Measurements from ENCODE around the gene TRHDE.
A peak's percentile ranks its signal among the peaks of the same experiment; 100 is the strongest.

Gene TRHDE

DNA sequence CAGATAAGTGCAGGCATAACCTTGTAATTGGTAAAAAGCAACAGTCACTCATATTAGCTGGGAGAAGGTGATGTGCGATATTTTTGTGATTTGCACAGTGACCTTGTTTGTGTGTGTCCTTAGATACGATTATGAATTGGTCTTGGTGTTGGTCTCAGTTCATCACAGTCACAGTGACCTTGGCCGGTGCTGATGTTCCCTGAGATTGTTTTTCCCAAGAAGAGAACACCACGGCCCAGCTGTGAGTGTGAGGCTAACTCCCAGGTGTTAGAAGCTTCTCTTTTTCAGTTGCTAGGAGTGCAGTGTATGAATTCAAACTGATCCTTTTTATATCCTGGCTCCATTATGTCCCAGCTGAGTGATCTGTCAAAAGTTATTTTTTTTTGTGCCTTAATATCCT is 46.2 kb downstream of the TRHDE start:
- H3K27ac Mint-ChIP-seq: no peak overlapping the region
- H3K27me3 Mint-ChIP-seq: no peaks in the 10 kb centered on the region
- no peaks in the 10 kb centered on the region for H3K36me3 Mint-ChIP-seq
- H3K9me3 Mint-ChIP-seq: no peaks in the 10 kb centered on the region
- no peaks in the 10 kb centered on the region for H3K4me1 Mint-ChIP-seq
- CTCF ChIA-PET: no interaction called here
- no peak for DNase-seq
- no peak overlapping the region for H3K4me3 Mint-ChIP-seq

DNA sequence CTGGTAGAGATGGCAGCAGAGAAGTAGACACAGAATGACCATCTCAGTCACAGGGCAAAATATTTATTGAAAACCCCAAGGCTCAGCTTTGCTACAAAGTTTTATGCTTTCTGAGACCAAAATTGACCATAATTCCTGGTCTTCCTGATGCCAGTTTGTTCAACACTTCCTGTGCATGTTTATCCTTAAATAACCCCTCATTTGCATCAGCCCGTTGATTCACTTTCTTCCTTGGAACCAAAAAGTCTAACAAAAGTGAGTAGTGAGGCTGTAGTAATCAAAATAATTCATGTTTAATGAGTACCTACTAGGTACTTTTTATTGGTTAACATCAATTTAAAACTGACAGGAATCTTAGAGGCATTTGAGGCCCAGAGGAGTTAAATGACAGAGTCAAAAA is 51.7 kb downstream of the TRHDE start:
- no peaks in the 10 kb centered on the region for H3K27me3 Mint-ChIP-seq
- no peaks in the 10 kb centered on the region for H3K9me3 Mint-ChIP-seq
- H3K27ac Mint-ChIP-seq: no peak overlapping the region
- no peaks in the 10 kb centered on the region for H3K4me1 Mint-ChIP-seq
- CTCF ChIA-PET: no interaction called here
- H3K4me3 Mint-ChIP-seq: no peak overlapping the region
- DNase-seq: no peak
- no peaks in the 10 kb centered on the region for H3K36me3 Mint-ChIP-seq

DNA sequence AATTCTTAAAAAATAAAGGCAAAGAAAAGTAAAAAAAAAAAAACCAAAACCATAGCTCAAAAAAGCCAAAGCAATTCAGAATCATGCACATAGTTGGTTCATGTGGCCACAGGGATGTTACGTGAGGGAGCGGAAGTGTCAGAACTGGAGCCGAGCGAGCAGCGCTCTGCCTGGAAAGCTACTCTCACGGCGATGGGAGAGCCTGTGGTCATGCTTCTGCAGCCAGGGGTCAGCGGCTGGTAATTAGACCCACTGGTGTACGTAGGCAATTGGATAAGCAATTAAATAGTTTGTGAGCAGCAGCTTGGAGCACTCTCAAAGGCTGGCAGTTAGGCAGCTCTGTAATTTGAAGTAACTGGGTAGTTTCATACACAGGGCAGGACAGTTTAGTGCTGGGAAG is 58.1 kb downstream of the TRHDE start:
- DNase-seq: no peak

DNA sequence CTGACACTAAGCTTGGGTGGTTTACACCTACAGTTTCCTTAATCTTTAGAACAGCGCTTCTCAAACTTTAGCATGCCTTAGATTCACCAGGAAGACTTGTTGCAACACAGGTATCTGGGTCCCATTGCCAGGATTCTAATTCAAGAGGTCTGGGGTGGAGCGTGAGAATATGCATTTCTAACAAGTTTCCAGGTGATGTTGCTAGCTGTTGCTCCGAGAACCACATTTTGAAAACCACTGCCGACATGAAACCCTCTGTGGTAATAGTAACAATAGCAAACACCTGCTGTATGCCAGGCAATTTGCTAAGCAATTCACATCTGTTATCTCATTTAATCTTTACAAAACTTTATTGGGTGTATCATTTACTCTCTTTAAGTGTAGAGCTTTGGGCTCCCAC is 58.6 kb downstream of the TRHDE start:
- H3K4me3 Mint-ChIP-seq: no peak overlapping the region
- no peak for DNase-seq
- H3K9me3 Mint-ChIP-seq: no peaks in the 10 kb centered on the region
- no peaks in the 10 kb centered on the region for H3K36me3 Mint-ChIP-seq
- H3K27me3 Mint-ChIP-seq: no peaks in the 10 kb centered on the region
- CTCF ChIA-PET: no interaction called here
- H3K4me1 Mint-ChIP-seq: no peaks in the 10 kb centered on the region
- H3K27ac Mint-ChIP-seq: no peak overlapping the region

More for the DNA sequence above, 58.1 kb downstream of the TRHDE start:
- Mint-ChIP-seq H3K36me3 (no peaks in the 10 kb centered on the region), H3K27me3 (no peaks in the 10 kb centered on the region), H3K4me3 (no peak overlapping the region), H3K27ac (no peak overlapping the region), H3K4me1 (no peaks in the 10 kb centered on the region), H3K9me3 (no peaks in the 10 kb centered on the region)
- CTCF ChIA-PET: no interaction called here

DNA sequence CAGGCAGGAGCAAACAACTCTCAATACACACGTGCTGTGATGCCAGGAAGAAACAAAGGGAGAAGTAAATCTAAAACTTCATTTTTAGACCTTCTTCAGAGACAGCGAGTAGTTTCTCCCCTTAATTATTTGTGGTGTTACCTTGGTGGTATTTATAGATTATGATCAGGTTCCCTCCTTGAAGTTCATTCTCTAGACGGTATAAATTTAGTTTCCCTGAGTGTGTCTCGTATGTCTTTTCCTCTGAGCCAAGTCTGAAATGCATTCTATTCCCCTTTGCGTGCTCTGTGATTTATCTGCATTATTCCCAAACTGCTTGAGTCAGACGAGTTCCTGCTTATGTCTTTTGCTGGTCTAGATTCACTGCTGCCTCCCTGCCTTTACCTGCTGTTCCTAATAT is 65.2 kb downstream of the TRHDE start:
- DNase-seq: no peak
- H3K36me3 Mint-ChIP-seq: no peaks in the 10 kb centered on the region
- H3K4me3 Mint-ChIP-seq: no peak overlapping the region
- no peaks in the 10 kb centered on the region for H3K27me3 Mint-ChIP-seq
- no peaks in the 10 kb centered on the region for H3K9me3 Mint-ChIP-seq
- H3K4me1 Mint-ChIP-seq: no peaks in the 10 kb centered on the region
- no peak overlapping the region for H3K27ac Mint-ChIP-seq
- CTCF ChIA-PET: no interaction called here

DNA sequence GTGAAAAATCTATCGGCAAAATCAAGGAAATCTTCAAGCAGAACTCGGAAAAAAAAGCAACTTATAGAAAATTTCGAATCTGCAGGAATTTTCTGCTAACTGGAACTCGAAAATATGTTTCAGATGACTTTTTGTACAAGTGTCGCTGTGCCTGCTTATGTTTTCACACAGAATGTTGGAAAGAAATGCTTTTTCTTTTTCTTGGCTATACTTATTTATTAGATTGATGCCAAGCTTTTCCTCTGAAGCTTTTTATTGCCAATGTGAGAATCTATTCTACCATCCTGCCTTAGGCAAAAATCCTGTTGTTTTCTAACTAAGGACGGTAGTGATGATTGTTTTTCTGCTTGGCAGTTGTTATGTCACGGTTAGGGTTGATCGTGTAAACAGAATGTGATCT is 65.8 kb downstream of the TRHDE start:
- CTCF ChIA-PET: no interaction called here
- no peak for DNase-seq
- H3K27ac Mint-ChIP-seq: no peak overlapping the region
- no peaks in the 10 kb centered on the region for H3K27me3 Mint-ChIP-seq
- no peak overlapping the region for H3K4me3 Mint-ChIP-seq
- no peaks in the 10 kb centered on the region for H3K9me3 Mint-ChIP-seq
- H3K4me1 Mint-ChIP-seq: no peaks in the 10 kb centered on the region
- H3K36me3 Mint-ChIP-seq: no peaks in the 10 kb centered on the region

DNA sequence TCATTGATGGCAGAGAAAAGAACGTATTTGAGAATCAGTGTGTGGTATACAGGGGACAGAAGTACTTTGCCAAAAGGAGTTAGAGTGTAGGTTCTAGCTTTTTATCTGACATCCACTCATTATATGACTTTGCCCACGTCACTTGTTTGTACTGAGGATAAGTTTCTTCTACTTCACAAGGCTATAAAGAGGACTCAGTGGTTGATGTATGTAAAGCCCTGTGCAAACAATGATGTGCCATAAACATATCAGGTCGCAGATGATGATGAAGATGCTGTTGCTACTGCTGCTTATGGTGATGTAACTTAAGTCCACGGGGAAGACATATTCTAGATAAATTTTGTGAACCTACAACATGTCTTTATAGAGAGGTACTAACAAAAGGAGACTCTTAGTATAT is 66.3 kb downstream of the TRHDE start:
- no peak overlapping the region for H3K4me3 Mint-ChIP-seq
- DNase-seq: no peak
- H3K4me1 Mint-ChIP-seq: no peaks in the 10 kb centered on the region
- H3K36me3 Mint-ChIP-seq: no peaks in the 10 kb centered on the region
- CTCF ChIA-PET: no interaction called here
- H3K27me3 Mint-ChIP-seq: no peaks in the 10 kb centered on the region
- no peak overlapping the region for H3K27ac Mint-ChIP-seq
- H3K9me3 Mint-ChIP-seq: no peaks in the 10 kb centered on the region

DNA sequence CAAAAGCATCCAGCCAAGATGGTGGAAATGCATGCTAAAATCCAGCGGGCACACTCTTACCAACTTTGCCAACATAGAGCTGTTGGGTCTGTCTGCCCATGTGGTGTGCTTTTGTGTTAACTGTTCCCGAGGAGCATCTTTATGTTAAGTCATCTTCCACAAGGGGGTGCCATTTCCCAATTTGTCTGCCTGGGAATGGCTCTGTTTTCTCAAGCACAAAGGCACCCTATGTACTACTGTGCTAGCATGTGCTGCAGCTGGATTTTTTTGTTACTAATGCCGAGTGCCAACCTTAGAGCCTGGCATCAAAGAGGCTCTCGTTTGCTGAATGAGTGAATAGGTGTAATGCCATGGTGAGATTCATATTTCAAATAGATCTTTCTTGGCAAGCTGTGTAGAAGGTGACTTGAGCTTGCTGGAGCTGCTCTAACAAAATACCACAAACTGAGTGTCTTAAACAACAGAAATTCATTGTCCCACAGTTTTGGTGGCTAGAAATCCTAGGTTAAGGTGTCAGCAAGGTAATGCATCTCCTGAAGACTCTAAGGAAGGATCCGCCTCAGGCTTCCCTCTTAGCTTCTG is 74.3 kb downstream of the TRHDE start:
- H3K27me3 Mint-ChIP-seq: no peaks in the 10 kb centered on the region
- CTCF ChIA-PET: interaction anchor here (0.6 to 1.3 kb wide), 4 partner anchors 37 to 1384 kb away, joined by 3 read pairs; no protein-coding TSS in a partner anchor
- DNase-seq: peak; percentile 49

DNA sequence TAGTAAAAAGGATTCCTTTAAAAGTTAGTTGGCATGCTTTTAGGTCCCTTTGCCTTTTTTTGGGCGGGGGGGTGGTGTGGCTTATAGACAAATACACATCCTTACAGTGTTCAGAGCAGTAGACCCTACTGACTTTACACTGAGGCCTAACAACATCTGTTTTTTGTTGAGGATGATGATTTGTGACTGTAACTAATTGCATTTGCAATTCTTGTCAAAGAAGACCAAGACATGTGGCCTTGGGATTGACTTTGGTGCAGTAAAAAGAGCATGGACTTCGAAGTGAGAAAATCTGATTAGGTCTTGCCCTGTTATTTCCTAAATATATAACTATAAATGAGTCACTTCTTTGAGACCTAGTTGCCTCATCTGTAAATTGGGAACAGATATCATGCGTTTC is 77.3 kb downstream of the TRHDE start:
- Mint-ChIP-seq H3K4me1 (no peaks in the 10 kb centered on the region), H3K27ac (no peak overlapping the region), H3K4me3 (no peak overlapping the region), H3K36me3 (no peaks in the 10 kb centered on the region), H3K27me3 (no peaks in the 10 kb centered on the region), H3K9me3 (no peaks in the 10 kb centered on the region)
- CTCF ChIA-PET: no interaction called here
- no peak for DNase-seq

More for the DNA sequence above, 74.3 kb downstream of the TRHDE start:
- Mint-ChIP-seq H3K4me1 (no peaks in the 10 kb centered on the region), H3K36me3 (no peaks in the 10 kb centered on the region), H3K27ac (no peak overlapping the region), H3K4me3 (no peak overlapping the region), H3K9me3 (no peaks in the 10 kb centered on the region)

DNA sequence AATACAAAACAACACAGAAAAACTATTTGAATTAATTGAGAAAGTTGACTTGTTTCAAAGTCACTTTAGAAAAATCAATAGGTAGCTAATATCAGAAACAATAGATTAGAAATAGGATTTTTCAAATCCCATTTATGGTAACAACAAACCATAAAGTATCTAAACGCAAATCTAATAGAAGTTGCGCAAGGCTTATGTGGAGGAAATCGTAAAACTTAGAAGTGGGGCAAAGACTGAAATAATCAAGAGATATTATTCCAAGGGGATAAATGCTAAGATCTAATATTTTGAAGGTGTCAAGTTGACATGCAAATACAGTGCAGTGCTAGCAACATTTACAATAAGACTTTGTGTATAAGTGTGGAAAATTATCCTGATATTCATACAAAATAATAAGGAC is 87.2 kb downstream of the TRHDE start:
- no peaks in the 10 kb centered on the region for H3K27me3 Mint-ChIP-seq
- no peak overlapping the region for H3K27ac Mint-ChIP-seq
- H3K36me3 Mint-ChIP-seq: no peaks in the 10 kb centered on the region
- CTCF ChIA-PET: no interaction called here
- H3K4me3 Mint-ChIP-seq: no peak overlapping the region
- H3K4me1 Mint-ChIP-seq: no peaks in the 10 kb centered on the region
- no peak for DNase-seq
- no peaks in the 10 kb centered on the region for H3K9me3 Mint-ChIP-seq

DNA sequence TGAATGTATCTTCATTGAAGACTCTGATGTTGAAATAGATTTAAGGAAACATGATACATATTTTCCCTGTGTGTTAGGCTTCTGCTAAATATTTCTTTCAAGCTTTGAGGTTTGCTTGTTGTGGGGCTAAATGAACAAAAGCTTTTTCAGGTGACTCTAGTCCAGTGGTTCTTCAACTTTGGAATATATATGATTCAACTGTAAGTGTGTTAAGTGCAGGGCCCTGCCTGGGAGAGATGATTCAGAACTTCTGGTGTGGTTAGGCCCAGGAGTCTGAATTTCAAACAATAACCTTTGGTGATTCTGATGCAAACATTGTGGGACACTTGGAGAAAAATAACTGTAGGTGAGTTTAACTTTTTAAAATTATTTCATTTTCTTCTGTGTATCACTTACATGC is 93.0 kb downstream of the TRHDE start:
- Mint-ChIP-seq H3K9me3 (peaks cover 2% of the 10 kb centered on the region), H3K27me3 (no peaks in the 10 kb centered on the region), H3K4me1 (no peaks in the 10 kb centered on the region), H3K4me3 (no peak overlapping the region), H3K27ac (no peak overlapping the region), H3K36me3 (no peaks in the 10 kb centered on the region)
- CTCF ChIA-PET: no interaction called here
- DNase-seq: no peak

DNA sequence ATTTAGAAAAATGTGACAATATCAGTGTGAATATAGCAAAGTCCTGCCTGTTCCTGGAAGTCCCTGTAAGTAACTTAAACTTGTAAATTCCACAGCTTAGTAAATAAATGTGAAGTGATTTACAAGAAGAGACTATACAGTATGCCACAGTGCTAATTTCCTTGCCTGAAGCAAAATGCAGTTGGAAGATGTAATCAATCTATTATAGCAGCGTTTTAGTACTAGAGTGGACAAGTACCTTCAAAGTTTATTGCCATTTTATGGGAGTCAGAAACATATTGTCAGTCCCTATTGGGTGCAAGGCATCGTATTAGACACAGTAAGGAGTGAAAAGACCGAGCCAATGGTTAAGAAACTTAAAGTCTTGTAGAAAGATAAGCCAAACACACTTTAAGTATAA is 94.1 kb downstream of the TRHDE start:
- Mint-ChIP-seq H3K4me3 (no peak overlapping the region), H3K4me1 (no peaks in the 10 kb centered on the region), H3K36me3 (no peaks in the 10 kb centered on the region), H3K27ac (no peak overlapping the region), H3K9me3 (peaks cover 2% of the 10 kb centered on the region), H3K27me3 (no peaks in the 10 kb centered on the region)
- no peak for DNase-seq
- CTCF ChIA-PET: no interaction called here

DNA sequence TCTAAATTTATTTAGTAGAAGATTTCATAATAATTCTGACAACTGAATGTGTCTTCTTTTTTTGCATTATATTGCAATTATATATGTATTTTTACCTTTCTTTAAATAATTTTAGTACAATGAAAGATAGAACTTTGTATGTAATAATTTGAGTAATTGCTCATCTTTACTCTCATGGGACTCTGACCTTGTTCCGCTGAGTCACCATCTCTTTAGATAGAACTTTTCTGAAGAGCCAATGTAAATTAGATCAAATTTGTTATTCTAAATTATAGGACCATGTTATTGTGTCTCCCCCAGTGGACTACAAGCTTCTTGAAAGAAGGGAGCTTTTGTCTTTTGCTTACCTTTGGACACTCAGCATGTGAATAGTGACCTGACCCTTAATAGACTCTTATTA is 96.1 kb downstream of the TRHDE start:
- Mint-ChIP-seq H3K27ac (no peak overlapping the region), H3K4me3 (no peak overlapping the region), H3K9me3 (peaks cover 2% of the 10 kb centered on the region), H3K27me3 (no peaks in the 10 kb centered on the region), H3K36me3 (no peaks in the 10 kb centered on the region), H3K4me1 (no peaks in the 10 kb centered on the region)
- CTCF ChIA-PET: no interaction called here
- DNase-seq: no peak

DNA sequence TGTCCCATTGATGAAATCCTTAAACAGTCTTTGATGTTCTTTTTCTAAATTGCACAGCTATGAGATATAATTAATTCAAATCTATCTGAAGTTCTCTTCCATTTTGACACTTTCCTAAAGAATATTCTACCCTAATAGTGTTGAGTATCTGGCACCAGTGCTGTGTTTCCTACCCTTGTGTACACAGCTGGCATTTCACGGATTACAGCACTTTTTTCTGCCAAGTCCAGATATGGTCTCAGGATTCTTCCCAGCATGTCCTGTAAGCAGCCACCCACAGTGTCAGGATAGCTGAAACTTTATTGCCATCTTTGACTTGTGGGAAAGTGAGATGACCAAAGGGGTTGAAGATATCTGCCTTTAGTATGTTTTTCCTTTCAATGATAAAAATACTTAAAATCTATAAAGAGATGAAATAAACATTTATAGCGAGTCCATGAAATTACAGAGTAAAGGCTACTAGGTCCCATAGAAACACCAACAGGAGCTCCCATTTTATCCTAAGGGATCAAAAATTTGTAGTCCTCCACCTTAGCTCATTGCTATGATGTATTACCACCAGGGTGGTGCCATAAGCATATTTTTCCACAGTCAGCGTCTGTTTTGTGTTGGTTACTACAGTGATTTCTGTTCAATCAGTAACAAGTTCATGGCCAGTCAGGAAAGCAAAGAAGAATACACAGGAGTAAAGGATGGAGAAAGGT is 96.7 kb downstream of the TRHDE start:
- CTCF ChIA-PET: no interaction called here
- no peak overlapping the region for H3K27ac Mint-ChIP-seq
- DNase-seq: no peak

DNA sequence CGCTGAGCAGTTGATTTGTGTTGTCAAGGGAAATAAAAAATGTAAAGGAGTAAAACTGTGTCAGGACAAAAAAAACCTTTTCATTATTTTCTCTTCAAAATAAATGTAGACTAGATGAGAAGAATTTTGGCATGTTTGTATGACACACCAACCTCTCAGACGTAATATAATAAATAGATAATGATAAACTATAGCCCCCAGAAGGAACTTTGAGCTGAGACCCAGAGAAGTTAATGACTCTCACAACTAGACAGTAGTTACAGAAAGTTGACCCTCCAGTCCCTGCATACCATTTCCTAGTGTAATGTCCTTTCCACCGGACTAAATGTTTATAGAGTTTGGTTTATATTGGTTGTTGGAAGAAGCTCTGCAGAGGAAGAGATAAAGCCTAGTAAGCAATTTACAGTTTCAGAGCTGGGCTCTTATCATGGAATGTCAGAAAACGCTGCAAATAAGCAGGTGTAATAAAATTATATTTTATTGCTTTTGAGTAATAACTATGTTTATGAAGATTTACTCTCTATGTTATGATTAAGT is 97.3 kb downstream of the TRHDE start:
- Mint-ChIP-seq H3K4me1 (no peaks in the 10 kb centered on the region), H3K27ac (no peak overlapping the region), H3K4me3 (no peak overlapping the region), H3K9me3 (peaks cover 2% of the 10 kb centered on the region), H3K27me3 (no peaks in the 10 kb centered on the region), H3K36me3 (no peaks in the 10 kb centered on the region)
- CTCF ChIA-PET: no interaction called here
- DNase-seq: no peak

More for the DNA sequence above, 96.7 kb downstream of the TRHDE start:
- peaks cover 2% of the 10 kb centered on the region for H3K9me3 Mint-ChIP-seq
- H3K4me3 Mint-ChIP-seq: no peak overlapping the region
- H3K36me3 Mint-ChIP-seq: no peaks in the 10 kb centered on the region
- no peaks in the 10 kb centered on the region for H3K27me3 Mint-ChIP-seq
- no peaks in the 10 kb centered on the region for H3K4me1 Mint-ChIP-seq

Data from activated naive CD4-positive, alpha-beta T cell treated with anti-CD3 and anti-CD28 coated beads, Interleukin-2, amount 10 ng/mL, durations not matched to agents 7 days and 5 days (primary cell).